ENCODE measurements around the gene ATP8A1.

GRCh38 chr4:42361456-42361855 lies 295.4 kb downstream of the ATP8A1 start:
- no peak for TF ChIP-seq NR1H2 (CRISPR knock-in tag; IDR thresholded peaks at IDR 0.05)
- TF ChIP-seq, protein P1, sequence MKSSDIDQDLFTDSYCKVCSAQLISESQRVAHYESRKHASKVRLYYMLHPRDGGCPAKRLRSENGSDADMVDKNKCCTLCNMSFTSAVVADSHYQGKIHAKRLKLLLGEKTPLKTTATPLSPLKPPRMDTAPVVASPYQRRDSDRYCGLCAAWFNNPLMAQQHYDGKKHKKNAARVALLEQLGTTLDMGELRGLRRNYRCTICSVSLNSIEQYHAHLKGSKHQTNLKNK (CRISPR knock-in tag; IDR thresholded peaks at IDR 0.05), result no peak
- no peak for TF ChIP-seq CTCF (IDR thresholded peaks at IDR 0.05)
- TF ChIP-seq, protein P2, sequence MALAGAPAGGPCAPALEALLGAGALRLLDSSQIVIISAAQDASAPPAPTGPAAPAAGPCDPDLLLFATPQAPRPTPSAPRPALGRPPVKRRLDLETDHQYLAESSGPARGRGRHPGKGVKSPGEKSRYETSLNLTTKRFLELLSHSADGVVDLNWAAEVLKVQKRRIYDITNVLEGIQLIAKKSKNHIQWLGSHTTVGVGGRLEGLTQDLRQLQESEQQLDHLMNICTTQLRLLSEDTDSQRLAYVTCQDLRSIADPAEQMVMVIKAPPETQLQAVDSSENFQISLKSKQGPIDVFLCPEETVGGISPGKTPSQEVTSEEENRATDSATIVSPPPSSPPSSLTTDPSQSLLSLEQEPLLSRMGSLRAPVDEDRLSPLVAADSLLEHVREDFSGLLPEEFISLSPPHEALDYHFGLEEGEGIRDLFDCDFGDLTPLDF (CRISPR knock-in tag; IDR thresholded peaks at IDR 0.05), result no peak
- no peak for TF ChIP-seq TCF7 (CRISPR knock-in tag; IDR thresholded peaks at IDR 0.05; ENCODE audit: low read depth)
- no peak for TF ChIP-seq TEAD4 (CRISPR knock-in tag; IDR thresholded peaks at IDR 0.05)
- TF ChIP-seq CBFB (CRISPR knock-in tag; IDR thresholded peaks at IDR 0.05; ENCODE audit: low read depth), result no peak
- no peak for TF ChIP-seq IRF1 (CRISPR knock-in tag; IDR thresholded peaks at IDR 0.05)
- TF ChIP-seq ZBTB21 (CRISPR knock-in tag; IDR thresholded peaks at IDR 0.05; ENCODE audit: borderline replicate concordance), result no peak
- TF ChIP-seq, protein P3, sequence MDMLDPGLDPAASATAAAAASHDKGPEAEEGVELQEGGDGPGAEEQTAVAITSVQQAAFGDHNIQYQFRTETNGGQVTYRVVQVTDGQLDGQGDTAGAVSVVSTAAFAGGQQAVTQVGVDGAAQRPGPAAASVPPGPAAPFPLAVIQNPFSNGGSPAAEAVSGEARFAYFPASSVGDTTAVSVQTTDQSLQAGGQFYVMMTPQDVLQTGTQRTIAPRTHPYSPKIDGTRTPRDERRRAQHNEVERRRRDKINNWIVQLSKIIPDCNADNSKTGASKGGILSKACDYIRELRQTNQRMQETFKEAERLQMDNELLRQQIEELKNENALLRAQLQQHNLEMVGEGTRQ (CRISPR knock-in tag; IDR thresholded peaks at IDR 0.05), result no peak
- TF ChIP-seq TP53 (CRISPR knock-in tag; IDR thresholded peaks at IDR 0.05), result no peak
